Testis (tissue), 2 donors: Measurements from ENCODE around the gene SLC25A45.

Source experiments
- POLR2A ChIP-seq: fragments of 450-650 bp; IDR thresholded peaks from one replicate; pipeline ENCODE4 v1.6.1; 2017; ENCODE audit warnings: antibody characterized with exemption, mild to moderate bottlenecking, moderate library complexity
- TF ChIP-seq, protein P1 (sequence below), 3 experiments: fragments of 450-650 bp in 2 of 3; fragments of 200-600 bp in 1 of 3; sonication (generic) in 1 of 3; IDR thresholded peaks; one replicate each; pipeline ENCODE4 v1.5.1; 2016 to 2019; ENCODE audit warnings: antibody characterized with exemption in 3 of 3, mild to moderate bottlenecking in 2 of 3, moderate library complexity in 1 of 3

DNA sequence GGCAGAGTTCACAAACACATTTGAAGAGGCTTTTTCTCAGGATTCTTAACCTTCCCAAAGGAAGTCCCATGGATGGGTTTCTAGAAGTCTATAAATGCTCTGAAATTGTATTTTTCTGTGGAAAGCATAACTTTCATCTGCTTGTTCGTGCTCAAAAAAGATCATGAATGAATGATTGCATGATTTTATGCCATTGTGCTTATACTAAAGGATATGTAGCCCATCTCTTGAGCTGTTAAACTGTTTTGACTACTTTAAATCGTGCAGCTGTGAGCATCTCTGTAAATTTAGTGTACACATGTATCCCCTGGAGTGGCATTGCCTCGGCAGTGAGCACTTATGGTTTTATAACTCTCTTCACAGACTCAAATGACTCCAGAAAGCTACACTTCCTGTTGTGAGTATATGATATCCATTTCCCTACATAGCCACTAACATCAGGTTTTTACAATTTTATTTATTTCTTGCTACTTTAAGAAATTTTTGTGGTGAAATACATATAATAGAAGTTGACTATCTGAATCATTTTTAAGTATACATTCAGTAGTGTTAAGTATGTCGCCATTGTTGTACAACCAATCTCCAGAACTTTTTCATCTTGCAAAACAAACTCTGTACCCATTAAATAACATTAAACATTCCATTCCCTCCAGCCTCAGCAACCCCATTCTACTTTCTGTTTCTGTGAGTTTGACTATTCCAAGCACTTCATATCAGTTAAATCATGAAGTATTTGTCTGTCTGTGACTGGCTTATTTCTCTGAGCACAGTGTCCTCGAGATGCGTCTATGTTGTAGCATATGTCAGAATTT lies 48.2 kb upstream of the SLC25A45 start:
- TF ChIP-seq, protein P1, sequence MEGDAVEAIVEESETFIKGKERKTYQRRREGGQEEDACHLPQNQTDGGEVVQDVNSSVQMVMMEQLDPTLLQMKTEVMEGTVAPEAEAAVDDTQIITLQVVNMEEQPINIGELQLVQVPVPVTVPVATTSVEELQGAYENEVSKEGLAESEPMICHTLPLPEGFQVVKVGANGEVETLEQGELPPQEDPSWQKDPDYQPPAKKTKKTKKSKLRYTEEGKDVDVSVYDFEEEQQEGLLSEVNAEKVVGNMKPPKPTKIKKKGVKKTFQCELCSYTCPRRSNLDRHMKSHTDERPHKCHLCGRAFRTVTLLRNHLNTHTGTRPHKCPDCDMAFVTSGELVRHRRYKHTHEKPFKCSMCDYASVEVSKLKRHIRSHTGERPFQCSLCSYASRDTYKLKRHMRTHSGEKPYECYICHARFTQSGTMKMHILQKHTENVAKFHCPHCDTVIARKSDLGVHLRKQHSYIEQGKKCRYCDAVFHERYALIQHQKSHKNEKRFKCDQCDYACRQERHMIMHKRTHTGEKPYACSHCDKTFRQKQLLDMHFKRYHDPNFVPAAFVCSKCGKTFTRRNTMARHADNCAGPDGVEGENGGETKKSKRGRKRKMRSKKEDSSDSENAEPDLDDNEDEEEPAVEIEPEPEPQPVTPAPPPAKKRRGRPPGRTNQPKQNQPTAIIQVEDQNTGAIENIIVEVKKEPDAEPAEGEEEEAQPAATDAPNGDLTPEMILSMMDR (IDR thresholded peaks at IDR 0.05), result no peak
- TF ChIP-seq POLR2A, result no peak
